ENCODE results near the gene C11orf54.

The C11orf54 gene

GRCh38 chr11:93741094-93741881, at the start of gene C11orf54, which contains the start of gene TAF1D:
TSS of gene C11orf54 (plus strand) at chr11:93741672. CDS start at chr11:93747394, 5,722 bp downstream.
TSS of gene TAF1D (minus strand) at chr11:93741495. CDS start at chr11:93739304, 2,191 bp downstream.
- H3K4me3 ChIP-seq (ENCODE audit: low read depth, low read length), result peak within 1 kb of the TSS; percentile 100

- no peak overlapping the region for H3K4me3 ChIP-seq (ENCODE audit: low read depth, low read length)
These were observed 47.4 kb upstream of the C11orf54 start for GRCh38 chr11:93694109-93694508.

- H3K4me3 ChIP-seq (ENCODE audit: low read depth, low read length), result no peak overlapping the region
These were observed 46.9 kb upstream of the C11orf54 start for GRCh38 chr11:93694557-93694956.

GRCh38 chr11:93697611-93698010, 43.9 kb upstream of the C11orf54 start:
- no peak overlapping the region for H3K4me3 ChIP-seq (ENCODE audit: low read depth, low read length)

- no peak overlapping the region for H3K4me3 ChIP-seq (ENCODE audit: low read depth, low read length)
These were observed 40.6 kb upstream of the C11orf54 start for GRCh38 chr11:93700830-93701229.

- no peak overlapping the region for H3K4me3 ChIP-seq (ENCODE audit: low read depth, low read length)
These were observed 37.2 kb upstream of the C11orf54 start for GRCh38 chr11:93704237-93704636.

GRCh38 chr11:93710239-93710638, 31.2 kb upstream of the C11orf54 start:
- H3K4me3 ChIP-seq (ENCODE audit: low read depth, low read length), result no peak overlapping the region

GRCh38 chr11:93712678-93713077, 28.8 kb upstream of the C11orf54 start:
- H3K4me3 ChIP-seq (ENCODE audit: low read depth, low read length), result no peak overlapping the region

- no peak overlapping the region for H3K4me3 ChIP-seq (ENCODE audit: low read depth, low read length)
These were observed 25.6 kb upstream of the C11orf54 start for GRCh38 chr11:93715797-93716396.

- no peak overlapping the region for H3K4me3 ChIP-seq (ENCODE audit: low read depth, low read length)
These were observed 24.0 kb upstream of the C11orf54 start for GRCh38 chr11:93717501-93717900.

- H3K4me3 ChIP-seq (ENCODE audit: low read depth, low read length), result no peak overlapping the region
These were observed 23.4 kb upstream of the C11orf54 start for GRCh38 chr11:93718057-93718563.

- no peak overlapping the region for H3K4me3 ChIP-seq (ENCODE audit: low read depth, low read length)
These were observed 22.2 kb upstream of the C11orf54 start for GRCh38 chr11:93719310-93719709.

GRCh38 chr11:93720522-93720921, 20.9 kb upstream of the C11orf54 start:
- no peak overlapping the region for H3K4me3 ChIP-seq (ENCODE audit: low read depth, low read length)

- no peak overlapping the region for H3K4me3 ChIP-seq (ENCODE audit: low read depth, low read length)
These were observed 17.4 kb upstream of the C11orf54 start for GRCh38 chr11:93724089-93724488.

- H3K4me3 ChIP-seq (ENCODE audit: low read depth, low read length), result no peak overlapping the region
These were observed 13.3 kb upstream of the C11orf54 start for GRCh38 chr11:93727985-93728791.

- H3K4me3 ChIP-seq (ENCODE audit: low read depth, low read length), result no peak overlapping the region
These were observed 12.7 kb upstream of the C11orf54 start for GRCh38 chr11:93728792-93729128.

GRCh38 chr11:93729129-93729616, 12.3 kb upstream of the C11orf54 start:
- no peak overlapping the region for H3K4me3 ChIP-seq (ENCODE audit: low read depth, low read length)

- H3K4me3 ChIP-seq (ENCODE audit: low read depth, low read length), result no peak overlapping the region
These were observed 11.1 kb upstream of the C11orf54 start for GRCh38 chr11:93730108-93731107.

GRCh38 chr11:93732237-93732892, 9.1 kb upstream of the C11orf54 start:
- no peak overlapping the region for H3K4me3 ChIP-seq (ENCODE audit: low read depth, low read length)

Measured in iPS-11a (cell line).